Adipocyte (in vitro differentiated cells): ENCODE results near the gene OR51V1.
"Not testable (repeated sequence)": the region's sequence is repeated elsewhere in the genome, so short reads cannot be mapped to it uniquely, and the experiment has no call there.

ENCODE experiments used
- DNase-seq: peaks from one replicate; pipeline ENCODE4 v3.0.0-alpha.2; 2015; ENCODE audit warnings: low read depth
- H3K27me3 ChIP-seq: replicated peaks from 2 replicates; pipeline ENCODE4 v1.7.0; 2013; ENCODE audit warnings: mild to moderate bottlenecking, low read length, moderate library complexity; ENCODE audit not compliant: control insufficient read depth, insufficient read depth
- H3K36me3 ChIP-seq: 2 replicates; pipeline ENCODE4 v1.7.0; 2013; ENCODE audit warnings: low read length, mild to moderate bottlenecking, moderate library complexity; ENCODE audit not compliant: control insufficient read depth, insufficient read depth, severe bottlenecking
- H3K4me1 ChIP-seq: 2 replicates; pipeline ENCODE4 v1.7.0; 2013; ENCODE audit warnings: mild to moderate bottlenecking, low read length, moderate library complexity; ENCODE audit not compliant: control insufficient read depth, insufficient read depth
- H3K4me3 ChIP-seq: 2 replicates; pipeline ENCODE4 v1.7.0; 2013; ENCODE audit warnings: mild to moderate bottlenecking, low read length, moderate library complexity
- H3K9ac ChIP-seq: 2 replicates; pipeline ENCODE4 v1.7.0; 2013; ENCODE audit warnings: mild to moderate bottlenecking, low read length, moderate library complexity
- H3K9me3 ChIP-seq: 2 replicates; pipeline ENCODE4 v1.7.0; 2013; ENCODE audit warnings: mild to moderate bottlenecking, low read length, moderate library complexity; ENCODE audit not compliant: control insufficient read depth

Gene OR51V1

GRCh38 chr11:5200582-5200981 is at the start of gene OR51V1:
Gene OR51V1, minus strand, starts transcription at chr11:5200682. Its CDS starts 0 bp downstream, at chr11:5200682.
- Histone ChIP-seq H3K27me3 (no peaks in the 10 kb centered on the region), H3K9ac (no peak within 1 kb of the TSS), H3K4me1 (peaks cover 3% of the 10 kb centered on the region), H3K4me3 (no peak within 1 kb of the TSS), H3K9me3 (no peaks in the 10 kb centered on the region), H3K36me3 (no peaks in the 10 kb centered on the region)
- no peak for DNase-seq

- not testable (repeated sequence) for H3K4me3 ChIP-seq, H3K36me3 ChIP-seq, H3K9ac ChIP-seq, H3K9me3 ChIP-seq, H3K4me1 ChIP-seq
- peak; percentile 72 for DNase-seq
- H3K27me3 ChIP-seq: peaks cover 13% of the 10 kb centered on the region
These were observed 49.4 kb upstream of the OR51V1 start, which contains the start of gene HBG1 for GRCh38 chr11:5249807-5250396. Gene HBG1, minus strand, starts transcription at chr11:5249857. Its CDS starts 53 bp downstream, at chr11:5249804.

GRCh38 chr11:5248498-5248897 is 48.0 kb upstream of the OR51V1 start:
- peaks cover 18% of the 10 kb centered on the region for H3K27me3 ChIP-seq
- H3K4me3 ChIP-seq, DNase-seq: not testable (repeated sequence)

GRCh38 chr11:5247472-5248192 is 47.1 kb upstream of the OR51V1 start:
- no peaks in the 10 kb centered on the region for H3K4me1 ChIP-seq
- no peaks in the 10 kb centered on the region for H3K9me3 ChIP-seq
- peaks cover 13% of the 10 kb centered on the region for H3K27me3 ChIP-seq
- H3K4me3 ChIP-seq: no peak overlapping the region
- no peak overlapping the region for H3K9ac ChIP-seq
- no peaks in the 10 kb centered on the region for H3K36me3 ChIP-seq
- DNase-seq: no peak

More at GRCh38 chr11:5248498-5248897, 48.0 kb upstream of the OR51V1 start:
- H3K4me1 ChIP-seq, H3K36me3 ChIP-seq, H3K9ac ChIP-seq, H3K9me3 ChIP-seq: not testable (repeated sequence)

- H3K36me3 ChIP-seq: no peaks in the 10 kb centered on the region
- H3K4me3 ChIP-seq: no peak overlapping the region
- H3K27me3 ChIP-seq: peaks cover 6% of the 10 kb centered on the region
- no peaks in the 10 kb centered on the region for H3K4me1 ChIP-seq
- no peak overlapping the region for H3K9ac ChIP-seq
- no peaks in the 10 kb centered on the region for H3K9me3 ChIP-seq
- no peak for DNase-seq
These were observed 46.4 kb upstream of the OR51V1 start for GRCh38 chr11:5246772-5247471.

- H3K4me3 ChIP-seq: no peak overlapping the region
- no peaks in the 10 kb centered on the region for H3K4me1 ChIP-seq
- H3K36me3 ChIP-seq: no peaks in the 10 kb centered on the region
- H3K9me3 ChIP-seq: no peaks in the 10 kb centered on the region
- no peak overlapping the region for H3K9ac ChIP-seq
- peaks cover 5% of the 10 kb centered on the region for H3K27me3 ChIP-seq
- DNase-seq: no peak
These were observed 44.7 kb upstream of the OR51V1 start for GRCh38 chr11:5245155-5245554.

- no peaks in the 10 kb centered on the region for H3K9me3 ChIP-seq
- DNase-seq: no peak
- H3K4me3 ChIP-seq: no peak overlapping the region
- H3K36me3 ChIP-seq: no peaks in the 10 kb centered on the region
- H3K4me1 ChIP-seq: no peaks in the 10 kb centered on the region
- no peak overlapping the region for H3K9ac ChIP-seq
- peaks cover 5% of the 10 kb centered on the region for H3K27me3 ChIP-seq
These were observed 43.3 kb upstream of the OR51V1 start for GRCh38 chr11:5243816-5244180.

GRCh38 chr11:5242933-5243815 is 42.7 kb upstream of the OR51V1 start:
- no peak overlapping the region for H3K4me3 ChIP-seq
- H3K36me3 ChIP-seq: no peaks in the 10 kb centered on the region
- H3K4me1 ChIP-seq: no peaks in the 10 kb centered on the region
- H3K27me3 ChIP-seq: peaks cover 5% of the 10 kb centered on the region
- no peaks in the 10 kb centered on the region for H3K9me3 ChIP-seq
- peak; percentile 14 for DNase-seq
- no peak overlapping the region for H3K9ac ChIP-seq

GRCh38 chr11:5242208-5242607 is 41.7 kb upstream of the OR51V1 start:
- Histone ChIP-seq H3K27me3 (peaks cover 5% of the 10 kb centered on the region), H3K9me3 (no peaks in the 10 kb centered on the region), H3K4me1 (no peaks in the 10 kb centered on the region), H3K4me3 (no peak overlapping the region), H3K9ac (no peak overlapping the region), H3K36me3 (no peaks in the 10 kb centered on the region)
- no peak for DNase-seq

- no peak overlapping the region for H3K9ac ChIP-seq
- no peaks in the 10 kb centered on the region for H3K36me3 ChIP-seq
- peaks cover 5% of the 10 kb centered on the region for H3K27me3 ChIP-seq
- no peak for DNase-seq
- no peaks in the 10 kb centered on the region for H3K9me3 ChIP-seq
- no peak overlapping the region for H3K4me3 ChIP-seq
- no peaks in the 10 kb centered on the region for H3K4me1 ChIP-seq
These were observed 41.0 kb upstream of the OR51V1 start for GRCh38 chr11:5241458-5241857.

GRCh38 chr11:5240458-5240857 is 40.0 kb upstream of the OR51V1 start:
- Histone ChIP-seq H3K36me3 (no peaks in the 10 kb centered on the region), H3K9ac (no peak overlapping the region), H3K4me3 (no peak overlapping the region), H3K27me3 (peaks cover 5% of the 10 kb centered on the region), H3K4me1 (no peaks in the 10 kb centered on the region), H3K9me3 (no peaks in the 10 kb centered on the region)
- DNase-seq: no peak
